IPS-15b (cell line): Measurements from ENCODE around the gene PLPP2.

Experiments
- H3K27me3 ChIP-seq: one replicate; pipeline ENCODE4 v1.6.1; 2013; ENCODE audit warnings: low read length; ENCODE audit not compliant: control insufficient read depth, insufficient read depth
- H3K36me3 ChIP-seq: one replicate; pipeline ENCODE4 v1.6.1; 2013; ENCODE audit warnings: low read length; ENCODE audit not compliant: control insufficient read depth, insufficient read depth
- H3K4me1 ChIP-seq: one replicate; pipeline ENCODE4 v1.6.1; 2013; ENCODE audit warnings: mild to moderate bottlenecking, low read length; ENCODE audit not compliant: control insufficient read depth, insufficient read depth
- H3K4me3 ChIP-seq: one replicate; pipeline ENCODE4 v1.5.1; 2013; ENCODE audit warnings: low read depth, low read length
- H3K9ac ChIP-seq: one replicate; pipeline ENCODE4 v1.6.1; 2013; ENCODE audit warnings: low read depth, mild to moderate bottlenecking, low read length
- H3K9me3 ChIP-seq: one replicate; pipeline ENCODE4 v1.6.1; 2013; ENCODE audit warnings: mild to moderate bottlenecking, low read length; ENCODE audit not compliant: control insufficient read depth, insufficient read depth

Gene PLPP2

GRCh38 chr19:327291-328024 is 36.3 kb upstream of the PLPP2 start:
- no peak overlapping the region for H3K4me3 ChIP-seq
- no peaks in the 10 kb centered on the region for H3K9me3 ChIP-seq
- no peaks in the 10 kb centered on the region for H3K4me1 ChIP-seq
- H3K36me3 ChIP-seq: peaks cover 70% of the 10 kb centered on the region
- H3K27me3 ChIP-seq: no peaks in the 10 kb centered on the region
- H3K9ac ChIP-seq: no peak overlapping the region

- H3K27me3 ChIP-seq: no peaks in the 10 kb centered on the region
- H3K9ac ChIP-seq: no peak overlapping the region
- H3K36me3 ChIP-seq: peaks cover 76% of the 10 kb centered on the region
- H3K4me1 ChIP-seq: no peaks in the 10 kb centered on the region
- no peaks in the 10 kb centered on the region for H3K9me3 ChIP-seq
- no peak overlapping the region for H3K4me3 ChIP-seq
Observed at GRCh38 chr19:326871-327270, 35.7 kb upstream of the PLPP2 start.

GRCh38 chr19:325937-326565 is 34.8 kb upstream of the PLPP2 start:
- Histone ChIP-seq H3K36me3 (peaks cover 79% of the 10 kb centered on the region), H3K9me3 (no peaks in the 10 kb centered on the region), H3K27me3 (no peaks in the 10 kb centered on the region), H3K9ac (no peak overlapping the region), H3K4me1 (no peaks in the 10 kb centered on the region), H3K4me3 (no peak overlapping the region)

GRCh38 chr19:325173-325936 is 34.2 kb upstream of the PLPP2 start:
- no peaks in the 10 kb centered on the region for H3K27me3 ChIP-seq
- H3K9ac ChIP-seq: no peak overlapping the region
- H3K36me3 ChIP-seq: peaks cover 84% of the 10 kb centered on the region
- no peak overlapping the region for H3K4me3 ChIP-seq
- no peaks in the 10 kb centered on the region for H3K4me1 ChIP-seq
- peaks cover 6% of the 10 kb centered on the region for H3K9me3 ChIP-seq

GRCh38 chr19:324716-325115 is 33.5 kb upstream of the PLPP2 start:
- Histone ChIP-seq H3K9me3 (peaks cover 7% of the 10 kb centered on the region), H3K4me3 (no peak overlapping the region), H3K36me3 (peaks cover 84% of the 10 kb centered on the region), H3K9ac (no peak overlapping the region), H3K27me3 (no peaks in the 10 kb centered on the region), H3K4me1 (no peaks in the 10 kb centered on the region)

- Histone ChIP-seq H3K4me1 (no peaks in the 10 kb centered on the region), H3K9me3 (peaks cover 7% of the 10 kb centered on the region), H3K4me3 (no peak overlapping the region), H3K36me3 (peaks cover 68% of the 10 kb centered on the region), H3K27me3 (no peaks in the 10 kb centered on the region), H3K9ac (no peak overlapping the region)
Observed at GRCh38 chr19:322616-323015, 31.4 kb upstream of the PLPP2 start.

- Histone ChIP-seq H3K36me3 (peaks cover 45% of the 10 kb centered on the region), H3K9ac (no peak overlapping the region), H3K9me3 (peaks cover 7% of the 10 kb centered on the region), H3K4me1 (no peaks in the 10 kb centered on the region), H3K27me3 (no peaks in the 10 kb centered on the region), H3K4me3 (no peak overlapping the region)
Observed at GRCh38 chr19:318509-318774, 27.2 kb upstream of the PLPP2 start.

- H3K36me3 ChIP-seq: peaks cover 45% of the 10 kb centered on the region
- H3K4me3 ChIP-seq: no peak overlapping the region
- H3K27me3 ChIP-seq: no peaks in the 10 kb centered on the region
- no peaks in the 10 kb centered on the region for H3K4me1 ChIP-seq
- no peak overlapping the region for H3K9ac ChIP-seq
- H3K9me3 ChIP-seq: peaks cover 7% of the 10 kb centered on the region
Observed at GRCh38 chr19:317710-318508, 26.7 kb upstream of the PLPP2 start.

- peaks cover 43% of the 10 kb centered on the region for H3K36me3 ChIP-seq
- H3K9ac ChIP-seq: no peak overlapping the region
Observed at GRCh38 chr19:315811-316210, 24.6 kb upstream of the PLPP2 start.

GRCh38 chr19:313988-314815 is 23.0 kb upstream of the PLPP2 start:
- Histone ChIP-seq H3K9me3 (peaks cover 5% of the 10 kb centered on the region), H3K4me3 (no peak overlapping the region), H3K4me1 (no peaks in the 10 kb centered on the region), H3K9ac (no peak overlapping the region), H3K36me3 (peaks cover 50% of the 10 kb centered on the region), H3K27me3 (no peaks in the 10 kb centered on the region)

More at GRCh38 chr19:315811-316210, 24.6 kb upstream of the PLPP2 start:
- Histone ChIP-seq H3K4me3 (no peak overlapping the region), H3K27me3 (no peaks in the 10 kb centered on the region), H3K9me3 (peaks cover 10% of the 10 kb centered on the region), H3K4me1 (no peaks in the 10 kb centered on the region)
